Suppressor macrophage (primary cell): Measurements from ENCODE around the gene SLC37A3.
A peak's percentile ranks its signal among the peaks of the same experiment; 100 is the strongest.
"Not testable (repeated sequence)": the region's sequence is repeated elsewhere in the genome, so short reads cannot be mapped to it uniquely, and the experiment has no call there.

Experiments
- DNase-seq, 4 experiments: peaks; one replicate each; pipeline ENCODE4 v3.0.0-alpha.2; 2020 to 2022

The SLC37A3 gene

GRCh38 chr7:140345426-140345825 is 52.9 kb downstream of the SLC37A3 start:
- DNase-seq, result no peak

GRCh38 chr7:140342727-140343514 is 55.4 kb downstream of the SLC37A3 start:
- peak; percentile 84 to 93 (median 92) for DNase-seq

DNA sequence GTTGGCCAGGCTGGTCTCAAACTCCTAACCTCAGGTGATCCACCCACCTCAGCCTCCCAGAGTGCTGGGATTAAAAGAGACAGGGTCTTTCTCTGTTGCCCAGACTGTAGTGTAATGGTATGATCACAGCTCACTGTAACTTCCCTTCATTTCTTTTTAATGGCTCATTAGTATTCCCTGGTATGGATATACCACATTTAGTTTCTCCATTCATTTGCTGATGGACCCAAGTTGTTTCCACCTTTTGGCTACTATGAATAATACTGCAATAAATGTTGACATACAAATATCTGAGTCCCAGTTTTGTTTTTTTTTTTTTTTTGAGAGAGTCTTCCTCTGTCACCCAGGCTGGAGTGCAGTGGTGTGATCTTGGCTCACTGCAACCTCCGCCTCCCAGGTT is 59.4 kb downstream of the SLC37A3 start:
- DNase-seq, result not testable (repeated sequence)

DNA sequence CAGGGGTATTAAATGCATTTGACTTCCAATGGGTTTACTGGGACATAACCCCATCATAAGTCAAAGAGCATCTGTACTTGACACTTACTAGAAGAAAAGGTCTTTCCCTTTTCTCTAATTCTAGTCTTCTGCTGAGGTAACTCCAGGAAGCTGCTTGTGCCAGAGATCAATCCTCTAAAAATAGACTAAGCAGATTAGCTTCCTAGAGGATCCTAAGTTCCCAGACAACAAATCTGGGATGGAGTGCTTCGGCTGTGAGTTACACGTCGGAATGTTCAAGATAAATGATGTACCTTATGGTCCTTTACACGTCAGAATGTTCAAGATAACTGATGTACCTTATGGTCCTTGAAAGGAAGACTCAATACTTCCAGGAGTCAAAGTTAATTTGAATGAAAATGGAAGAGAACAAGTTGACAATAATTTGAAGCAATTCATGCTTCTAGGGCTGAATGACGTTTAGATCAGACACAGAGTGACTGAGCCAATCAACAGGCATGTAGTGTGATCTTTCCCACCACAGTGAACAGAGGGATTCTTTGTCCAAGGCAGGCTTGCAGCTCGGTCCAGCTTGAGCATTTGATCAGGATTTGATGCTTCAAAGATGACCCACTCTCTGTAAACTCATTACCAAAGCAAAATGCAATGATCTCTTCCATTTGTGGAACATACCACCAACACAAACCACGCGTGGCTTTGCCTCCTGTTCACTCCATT is 63.8 kb downstream of the SLC37A3 start:
- DNase-seq, result no peak

DNA sequence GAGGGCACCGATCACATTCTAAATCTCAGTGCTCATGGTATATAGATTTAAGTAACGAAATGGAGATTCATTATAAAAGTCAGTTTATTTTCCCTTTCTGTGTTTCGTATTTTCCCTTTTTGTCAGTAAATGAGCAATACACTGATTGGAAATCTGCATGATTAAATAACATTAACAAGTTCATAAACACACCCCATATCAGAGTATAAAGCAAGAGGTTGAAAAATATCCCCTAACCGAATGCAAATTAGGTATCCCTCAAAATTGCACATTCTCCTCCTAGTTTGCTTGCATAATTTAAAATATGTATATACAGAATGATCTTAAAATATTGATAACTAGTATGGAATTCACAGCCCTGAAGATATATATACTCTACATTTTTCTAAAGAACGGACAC is 64.6 kb downstream of the SLC37A3 start:
- no peak for DNase-seq

DNA sequence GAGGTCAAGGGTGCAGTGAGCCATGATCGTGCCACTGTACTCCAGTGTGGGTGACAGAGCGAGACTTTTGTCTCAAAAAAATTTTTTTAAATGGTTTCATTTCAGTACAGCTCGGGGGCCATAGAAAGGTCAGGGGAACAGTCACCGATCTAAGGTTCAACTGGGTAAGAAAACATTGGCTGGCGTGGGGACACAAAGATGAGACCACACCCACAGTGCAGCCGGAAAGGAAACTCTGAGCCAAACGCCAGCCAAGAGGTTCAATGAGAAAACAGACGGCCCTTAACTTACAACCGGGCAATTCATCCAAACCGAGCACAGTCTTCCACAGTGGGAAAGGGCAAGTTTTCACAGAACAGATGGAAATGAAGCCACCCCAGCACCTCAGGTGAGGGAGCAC is 65.1 kb downstream of the SLC37A3 start:
- DNase-seq, result no peak

DNA sequence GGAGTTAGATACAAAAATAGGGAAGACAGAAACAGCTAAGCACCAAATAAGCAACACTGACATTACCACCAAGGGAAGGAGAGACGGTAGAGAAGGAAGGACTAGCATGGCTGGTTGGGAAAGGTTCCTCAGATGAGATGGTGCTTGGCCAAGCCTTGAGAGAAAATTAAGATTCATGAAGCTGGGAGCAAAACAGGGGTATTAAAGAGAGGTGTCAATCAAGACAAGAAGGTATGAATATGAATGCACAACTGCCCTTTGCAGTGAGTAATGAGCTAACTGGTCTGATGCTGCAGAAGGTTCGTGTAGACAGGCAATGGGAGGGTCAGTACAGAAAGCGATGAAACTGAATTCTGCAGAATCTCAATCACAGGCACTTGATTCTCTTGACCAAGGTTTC is 67.7 kb downstream of the SLC37A3 start:
- DNase-seq, result no peak

GRCh38 chr7:140330128-140330527 is 68.2 kb downstream of the SLC37A3 start:
- no peak for DNase-seq

GRCh38 chr7:140327261-140327661 is 71.1 kb downstream of the SLC37A3 start:
- DNase-seq, result no peak

DNA sequence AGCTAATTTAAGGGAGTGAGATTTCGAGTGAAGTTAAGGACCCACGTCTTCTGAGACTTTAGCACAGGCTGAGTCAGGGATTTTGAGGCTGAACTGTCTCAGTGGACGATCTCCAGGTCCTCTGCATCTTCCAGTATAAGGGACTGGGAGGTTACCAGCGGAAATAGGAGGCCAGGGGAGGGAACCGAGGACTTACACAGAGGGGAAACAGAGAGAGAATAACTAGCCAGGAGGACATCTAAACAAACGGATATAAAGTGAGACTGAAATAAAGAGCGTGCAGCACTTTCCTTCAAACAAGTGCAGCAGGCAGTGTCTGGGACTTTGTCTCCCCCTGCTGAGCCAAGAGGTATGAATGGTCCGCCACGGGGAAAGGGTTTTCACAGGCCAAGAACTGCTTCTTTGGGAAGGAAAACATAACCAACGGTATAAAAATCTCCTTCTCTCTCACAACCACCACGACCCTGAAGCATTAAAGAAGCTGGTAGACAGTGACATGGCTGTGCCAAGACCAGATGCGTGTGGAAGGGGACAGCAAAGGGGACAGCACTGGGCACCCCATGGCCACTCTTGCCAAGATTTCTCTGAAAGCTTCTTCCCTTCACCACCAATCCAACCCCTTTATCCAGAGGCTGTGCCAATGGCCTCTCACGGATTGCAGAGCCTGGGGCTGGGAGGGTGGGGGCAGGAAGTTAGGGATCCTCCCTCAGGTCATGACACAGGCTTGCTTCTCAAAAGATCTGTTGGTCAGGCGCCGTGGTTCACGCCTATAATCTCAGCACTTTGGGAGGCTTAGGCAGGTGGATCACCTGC is 72.0 kb downstream of the SLC37A3 start:
- DNase-seq, result peak; percentile 77 to 86 (median 81)

- DNase-seq, result no peak
Measured at GRCh38 chr7:140325600-140325999, 72.7 kb downstream of the SLC37A3 start.

DNA sequence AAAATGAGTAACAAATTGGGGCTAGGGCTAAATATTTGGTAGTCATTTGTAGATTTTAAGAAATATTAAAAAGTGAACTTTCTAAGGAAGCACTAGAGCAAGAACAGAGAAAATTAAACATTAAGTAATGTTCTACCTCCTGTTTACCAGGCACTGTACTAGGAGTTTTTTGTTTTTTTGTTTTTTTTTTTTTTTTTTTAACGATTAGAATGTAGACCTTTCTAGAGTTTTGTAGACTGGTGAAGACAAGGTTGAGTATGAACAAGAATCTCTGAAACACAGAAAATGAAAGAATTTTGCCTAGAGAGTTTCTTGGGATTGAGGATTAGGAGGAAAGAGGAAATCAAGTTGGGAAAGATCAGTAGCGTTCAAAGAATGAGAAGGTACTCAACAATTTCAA is 73.6 kb downstream of the SLC37A3 start:
- no peak for DNase-seq

DNA sequence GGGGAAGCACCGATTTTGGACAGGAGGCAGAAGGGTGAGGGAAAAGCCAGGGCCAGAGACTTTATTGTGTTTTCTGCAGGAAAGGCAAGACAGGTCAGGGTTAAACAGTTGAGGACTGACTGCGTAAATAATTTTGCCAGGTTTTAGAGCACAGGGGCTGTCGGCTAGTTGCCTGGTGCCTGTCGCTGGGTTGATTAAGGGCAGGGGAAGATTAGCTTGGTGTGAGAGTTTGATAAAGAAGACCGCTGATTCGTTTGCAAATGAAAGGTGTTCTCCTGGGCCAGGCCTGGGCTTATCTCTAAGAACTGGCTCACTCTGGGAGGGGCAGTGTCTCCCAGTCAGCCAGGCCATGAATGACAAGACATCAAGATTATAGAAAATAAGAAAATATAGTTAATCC is 75.6 kb downstream of the SLC37A3 start:
- DNase-seq, result no peak

DNA sequence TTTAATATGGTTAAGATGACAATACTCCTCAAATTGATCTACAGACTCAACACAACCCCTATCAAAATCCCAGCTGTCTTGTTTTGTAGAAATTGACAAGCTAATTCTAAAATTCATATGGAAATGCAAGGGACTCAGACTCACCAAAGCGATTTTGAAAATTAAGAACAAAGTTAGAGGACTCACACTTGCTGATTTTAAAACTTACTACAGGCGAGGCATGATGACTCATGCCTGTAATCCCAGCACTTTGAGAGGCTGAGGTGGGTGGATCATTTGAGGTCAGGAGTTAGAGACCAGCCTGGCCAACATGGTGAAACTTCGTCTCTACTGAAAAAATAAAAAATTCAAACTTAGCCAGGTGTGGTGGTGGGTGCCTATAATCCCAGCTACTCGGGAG is 78.3 kb downstream of the SLC37A3 start:
- not testable (repeated sequence) for DNase-seq

- DNase-seq, result no peak
Measured at GRCh38 chr7:140317999-140318398, 80.3 kb downstream of the SLC37A3 start.

GRCh38 chr7:140317597-140317996 is 80.7 kb downstream of the SLC37A3 start:
- peak; percentile 79 to 91 (median 87) for DNase-seq

DNA sequence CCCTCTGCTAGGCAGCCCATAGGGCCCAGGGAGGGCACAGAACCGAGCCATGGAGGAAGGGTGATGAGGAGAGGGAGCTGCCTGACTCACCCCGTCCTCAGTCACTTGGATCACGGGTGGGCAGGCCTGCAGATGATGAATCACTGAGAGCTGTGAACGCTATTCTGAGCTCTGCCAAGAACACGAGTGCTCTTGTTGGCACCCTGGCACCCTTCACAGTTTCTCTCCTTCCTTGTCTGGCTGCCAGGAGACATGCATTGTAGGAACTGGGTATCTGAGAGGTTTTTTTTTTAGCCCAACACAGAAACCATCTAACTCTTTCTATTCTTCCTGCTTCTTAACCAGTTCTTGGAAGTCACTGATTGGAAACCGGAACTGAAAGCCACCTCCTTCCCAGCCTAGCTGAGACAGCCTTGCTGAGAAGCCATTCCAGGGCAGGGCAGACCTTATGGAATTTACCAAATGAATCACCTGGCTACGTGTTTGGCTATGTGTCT is 82.1 kb downstream of the SLC37A3 start:
- DNase-seq, result peak; percentile 81 to 92 (median 85)

DNA sequence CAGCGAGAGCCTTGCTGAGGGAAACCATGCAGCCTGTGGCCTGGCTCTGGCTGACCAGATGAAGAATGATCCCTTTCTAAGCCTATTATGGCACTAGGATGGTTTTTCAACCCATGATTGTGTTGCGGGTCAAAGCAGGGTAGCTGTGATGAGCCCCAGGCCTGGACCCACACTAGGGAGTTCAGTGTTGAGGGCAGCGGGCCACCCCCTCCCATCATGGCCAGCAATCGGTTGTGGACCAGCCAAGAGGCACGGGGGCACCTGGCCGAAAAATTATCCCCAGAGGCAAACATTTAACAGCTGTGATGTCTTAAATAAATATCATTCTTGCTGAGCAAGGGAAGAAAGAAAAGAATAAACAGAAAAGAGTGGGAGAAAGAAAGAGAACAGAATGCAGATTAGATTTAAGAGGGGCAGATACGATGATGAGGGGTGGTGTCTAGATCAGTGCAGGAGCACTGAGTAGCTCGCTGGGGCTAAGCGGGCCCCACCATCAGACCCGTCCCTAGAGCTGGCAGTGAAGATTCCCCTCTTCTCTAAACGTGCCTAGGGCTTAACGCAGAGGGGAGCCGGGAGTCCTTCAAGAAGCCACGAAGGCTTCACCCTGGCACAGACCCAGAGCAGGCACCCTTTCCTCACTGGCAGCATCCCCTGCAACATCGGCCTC is 82.7 kb downstream of the SLC37A3 start:
- DNase-seq, result no peak

DNA sequence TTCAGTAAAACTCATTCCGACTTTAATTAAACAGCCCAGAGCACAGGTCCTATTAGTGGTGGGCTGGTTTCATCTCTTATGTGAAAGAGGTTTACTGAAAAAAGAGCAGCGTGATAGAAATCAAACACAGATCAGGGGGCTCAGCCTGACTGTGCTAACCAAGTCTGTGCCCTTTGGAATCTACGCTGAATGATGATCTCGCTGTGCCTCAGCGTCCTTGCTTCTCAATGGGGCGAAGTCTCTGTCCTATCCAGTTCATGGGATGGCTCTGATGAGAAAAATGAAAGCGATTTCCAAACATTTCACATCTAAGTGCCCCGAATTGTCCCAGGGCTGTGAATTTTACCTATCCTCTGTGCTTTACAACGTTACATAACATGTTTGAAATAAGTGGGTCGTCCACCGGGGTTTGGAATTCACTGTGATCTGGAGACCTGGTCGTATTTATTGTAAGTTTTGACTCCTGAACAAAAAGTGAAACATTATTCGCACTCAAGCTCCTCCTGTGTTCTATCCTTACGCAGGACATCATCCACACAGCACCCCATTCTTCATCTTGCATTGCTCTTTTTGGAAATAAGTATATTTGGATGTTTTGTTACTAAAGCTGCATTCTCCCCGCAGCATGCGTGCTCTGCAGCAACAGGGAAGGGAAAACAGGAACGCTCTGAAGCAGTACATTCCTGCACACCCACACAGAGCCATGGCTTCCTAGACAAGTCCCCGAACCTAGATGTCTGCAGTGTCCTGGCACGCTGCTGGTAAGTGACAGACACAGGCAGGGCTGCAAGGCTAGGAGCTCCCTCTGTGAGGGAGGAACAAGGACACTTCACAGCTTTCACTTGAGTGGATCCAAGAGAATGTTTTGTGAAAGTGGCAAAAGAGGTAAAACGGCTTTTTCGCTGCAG is 83.5 kb downstream of the SLC37A3 start:
- DNase-seq, result peak; percentile 31 to 74 (median 64)

GRCh38 chr7:140312141-140312846 is 86.0 kb downstream of the SLC37A3 start:
- peak in 2 of 4 experiments; percentile 40 to 42 for DNase-seq

DNA sequence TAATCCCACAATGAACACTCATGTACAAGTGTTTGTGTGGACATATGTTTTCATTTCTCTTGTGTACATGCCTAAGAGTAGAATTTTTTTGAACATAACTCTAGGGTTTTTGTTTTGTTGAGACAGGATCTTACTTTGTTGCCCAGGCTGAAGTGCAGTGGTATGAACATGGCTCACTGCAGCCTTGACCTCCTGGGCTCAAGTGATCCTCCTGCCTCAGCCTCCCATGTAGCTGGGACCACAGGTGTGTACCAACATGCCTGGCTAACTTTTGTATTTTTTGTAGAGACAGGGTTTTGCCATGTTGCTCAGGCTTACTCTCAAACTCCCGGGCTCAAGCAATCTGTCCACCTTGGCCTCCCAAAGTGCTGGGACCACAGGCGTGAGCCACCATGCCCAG is 87.2 kb downstream of the SLC37A3 start:
- DNase-seq, result not testable (repeated sequence)
